Bone marrow (tissue), 2 donors: Measurements from ENCODE around the gene GTF3C5.
"Not testable (repeated sequence)": the region's sequence is repeated elsewhere in the genome, so short reads cannot be mapped to it uniquely, and the experiment has no call there.

Source experiments
- DNase-seq, 2 donors: peaks; one replicate each; lab custom pipeline; 2025; lab: John Stamatoyannopoulos, UW

The GTF3C5 gene

GRCh38 chr9:133071484-133072150 lies 40.8 kb downstream of the GTF3C5 start:
- DNase-seq: no peak

- DNase-seq: not testable (repeated sequence)
These were observed 41.4 kb downstream of the GTF3C5 start for GRCh38 chr9:133072210-133072609.

- no peak for DNase-seq
These were observed 42.6 kb downstream of the GTF3C5 start for GRCh38 chr9:133073086-133074014.

GRCh38 chr9:133074111-133074651 lies 43.4 kb downstream of the GTF3C5 start:
- no peak for DNase-seq

- no peak for DNase-seq
These were observed 45.3 kb downstream of the GTF3C5 start for GRCh38 chr9:133075925-133076630.

GRCh38 chr9:133076691-133077090 lies 45.9 kb downstream of the GTF3C5 start:
- DNase-seq: no peak

GRCh38 chr9:133078486-133078885 lies 47.7 kb downstream of the GTF3C5 start:
- no peak for DNase-seq

- no peak for DNase-seq
These were observed 49.4 kb downstream of the GTF3C5 start for GRCh38 chr9:133080161-133080560.

- not testable (repeated sequence) for DNase-seq
These were observed 50.3 kb downstream of the GTF3C5 start for GRCh38 chr9:133080786-133081779.

- not testable (repeated sequence) for DNase-seq
These were observed 51.3 kb downstream of the GTF3C5 start for GRCh38 chr9:133081957-133082644.

- not testable (repeated sequence) for DNase-seq
These were observed 52.9 kb downstream of the GTF3C5 start for GRCh38 chr9:133083688-133084087.

GRCh38 chr9:133086212-133086860 lies 55.5 kb downstream of the GTF3C5 start:
- DNase-seq: not testable (repeated sequence)

GRCh38 chr9:133086894-133087293 lies 56.1 kb downstream of the GTF3C5 start:
- no peak for DNase-seq

- DNase-seq: no peak
These were observed 56.8 kb downstream of the GTF3C5 start for GRCh38 chr9:133087429-133088145.

GRCh38 chr9:133088146-133088750 lies 57.5 kb downstream of the GTF3C5 start:
- no peak for DNase-seq

- no peak for DNase-seq
These were observed 58.0 kb downstream of the GTF3C5 start for GRCh38 chr9:133088756-133089155.

GRCh38 chr9:133089271-133089671 lies 58.5 kb downstream of the GTF3C5 start:
- DNase-seq: no peak

- DNase-seq: no peak
These were observed 59.4 kb downstream of the GTF3C5 start for GRCh38 chr9:133090187-133090586.
